AG04450 (cell line): Measurements from ENCODE around the gene MAP4K2. TPM values are rescaled to one million over a fixed set of nuclear protein-coding genes. Genes with fewer than 3 reads are reported as not detected.

Source experiments
- CTCF ChIA-PET: fragments of 300-600, 350-600 bp; formaldehyde crosslinking; extraction: SDS; loops from one replicate; lab custom pipeline; 2022; ENCODE audit warnings: antibody characterized with exemption, inconsistent platforms; lab: Charles Lee
- POLR2A ChIA-PET: fragments of 350-600 bp; formaldehyde crosslinking; extraction: SDS; loops from one replicate; lab custom pipeline; 2021; ENCODE audit warnings: antibody characterized with exemption, inconsistent platforms; lab: Yijun Ruan, JAX
- DNase-seq: peaks from one replicate; pipeline ENCODE4 v3.0.0-alpha.2; 2011; ENCODE audit warnings: low read depth, low spot score
- H3K27ac ChIP-seq: one replicate; pipeline ENCODE4 v1.5.1; 2012; ENCODE audit warnings: low read depth, low read length, control low read depth
- H3K27me3 ChIP-seq: one replicate; pipeline ENCODE4 v1.6.0; 2012; ENCODE audit warnings: low read length; ENCODE audit not compliant: control insufficient read depth, insufficient read depth
- H3K4me3 ChIP-seq: 2 replicates; pipeline ENCODE4 v1.5.1; 2011; ENCODE audit warnings: mild to moderate bottlenecking, low read depth, low read length, control low read depth
- H3K9me3 ChIP-seq: 2 replicates; pipeline ENCODE4 v1.5.1; 2012; ENCODE audit warnings: low read length; ENCODE audit not compliant: control insufficient read depth, insufficient read depth
- CTCF ChIP-seq: IDR thresholded peaks from 2 replicates; pipeline ENCODE4 v1.5.1; 2011; ENCODE audit warnings: low read depth, low read length, control low read depth, inconsistent platforms
- polyA plus RNA-seq: library from polyadenylated mRNA; depleted of rRNA; stranded (reverse); fragments of >200 nt; gene quantifications from 2 replicates; pipeline ENCODE4 v1.2.3, GENCODE V29; 2011

The MAP4K2 gene
- polyA plus RNA-seq, 1 experiment, result 9.9 TPM

GRCh38 chr11:64742889-64743590 lies 60.0 kb downstream of the MAP4K2 start:
- peak overlapping the region; percentile 50 for H3K4me3 ChIP-seq
- H3K27ac ChIP-seq, result no peak overlapping the region
- DNase-seq, result no peak
- peaks cover 4% of the 10 kb centered on the region; the same call in 1 of the 2 replicates for H3K9me3 ChIP-seq
- peak; percentile 73 for TF ChIP-seq CTCF
- POLR2A ChIA-PET, result no interaction called here
- CTCF ChIA-PET, result interaction anchor here (0.5 to 3.4 kb wide), 6 partner anchors 10 to 55 kb away, joined by 3 to 14 read pairs (median 4); no protein-coding TSS in a partner anchor
- peaks cover 66% of the 10 kb centered on the region for H3K27me3 ChIP-seq

- H3K27me3 ChIP-seq, result peaks cover 66% of the 10 kb centered on the region
- H3K4me3 ChIP-seq, result peak overlapping the region; percentile 50
- TF ChIP-seq CTCF, result no peak
- H3K9me3 ChIP-seq, result peaks cover 4% of the 10 kb centered on the region; the same call in 1 of the 2 replicates
- ChIA-PET POLR2A (no interaction called here), CTCF (interaction anchor here (0.7 to 3.4 kb wide), 6 partner anchors 9 to 54 kb away, joined by 3 to 14 read pairs (median 4); no protein-coding TSS in a partner anchor)
- H3K27ac ChIP-seq, result no peak overlapping the region
- DNase-seq, result no peak
Observed at GRCh38 chr11:64742087-64742888, 60.7 kb downstream of the MAP4K2 start.

- ChIA-PET POLR2A (no interaction called here), CTCF (interaction anchor here (0.9 to 3.4 kb wide), 4 partner anchors 8 to 53 kb away, joined by 3 to 14 read pairs (median 3); no protein-coding TSS in a partner anchor)
- H3K9me3 ChIP-seq, result peaks cover 4% of the 10 kb centered on the region; the same call in 1 of the 2 replicates
- no peak overlapping the region for H3K4me3 ChIP-seq
- H3K27me3 ChIP-seq, result peaks cover 69% of the 10 kb centered on the region
- no peak for DNase-seq
- no peak for TF ChIP-seq CTCF
- H3K27ac ChIP-seq, result no peak overlapping the region
Observed at GRCh38 chr11:64741375-64742086, 61.5 kb downstream of the MAP4K2 start.

GRCh38 chr11:64739871-64740270 lies 63.1 kb downstream of the MAP4K2 start:
- Histone ChIP-seq H3K27me3 (peaks cover 68% of the 10 kb centered on the region), H3K4me3 (no peak overlapping the region), H3K27ac (no peak overlapping the region), H3K9me3 (peaks cover 4% of the 10 kb centered on the region; the same call in 1 of the 2 replicates)
- ChIA-PET POLR2A (no interaction called here), CTCF (interaction anchor here (2.1 kb wide), 1 partner anchor 52 kb away, joined by 5 read pairs; no protein-coding TSS in a partner anchor)
- no peak for DNase-seq
- TF ChIP-seq CTCF, result no peak
